Neural cell (in vitro differentiated cells): ENCODE measurements around the gene POU6F2.

ENCODE experiments used
- EP300 ChIP-seq: fragments of 450-650 bp; conservative IDR thresholded peaks from 2 replicates; pipeline ENCODE4 v1.6.1; 2014; ENCODE audit warnings: antibody characterized with exemption, mild to moderate bottlenecking, moderate library complexity; ENCODE audit not compliant: poor library complexity, severe bottlenecking
- MXI1 ChIP-seq: fragments of 450-650 bp; conservative IDR thresholded peaks from 2 replicates; pipeline ENCODE4 v1.6.1; 2014; ENCODE audit warnings: antibody characterized with exemption, mild to moderate bottlenecking; ENCODE audit not compliant: poor library complexity, severe bottlenecking
- POLR2AphosphoS5 ChIP-seq: IDR thresholded peaks from 2 replicates; pipeline ENCODE4 v1.6.1; 2012
- TF ChIP-seq, protein P1 (sequence below): fragments of 450-650 bp; IDR thresholded peaks from 2 replicates; pipeline ENCODE4 v1.5.1; 2014; ENCODE audit warnings: antibody characterized with exemption, mild to moderate bottlenecking, moderate library complexity; ENCODE audit not compliant: poor library complexity, severe bottlenecking

GRCh38 chr7:39102234-39102633 lies 124.5 kb downstream of the POU6F2 start:
- TF ChIP-seq, protein P1, sequence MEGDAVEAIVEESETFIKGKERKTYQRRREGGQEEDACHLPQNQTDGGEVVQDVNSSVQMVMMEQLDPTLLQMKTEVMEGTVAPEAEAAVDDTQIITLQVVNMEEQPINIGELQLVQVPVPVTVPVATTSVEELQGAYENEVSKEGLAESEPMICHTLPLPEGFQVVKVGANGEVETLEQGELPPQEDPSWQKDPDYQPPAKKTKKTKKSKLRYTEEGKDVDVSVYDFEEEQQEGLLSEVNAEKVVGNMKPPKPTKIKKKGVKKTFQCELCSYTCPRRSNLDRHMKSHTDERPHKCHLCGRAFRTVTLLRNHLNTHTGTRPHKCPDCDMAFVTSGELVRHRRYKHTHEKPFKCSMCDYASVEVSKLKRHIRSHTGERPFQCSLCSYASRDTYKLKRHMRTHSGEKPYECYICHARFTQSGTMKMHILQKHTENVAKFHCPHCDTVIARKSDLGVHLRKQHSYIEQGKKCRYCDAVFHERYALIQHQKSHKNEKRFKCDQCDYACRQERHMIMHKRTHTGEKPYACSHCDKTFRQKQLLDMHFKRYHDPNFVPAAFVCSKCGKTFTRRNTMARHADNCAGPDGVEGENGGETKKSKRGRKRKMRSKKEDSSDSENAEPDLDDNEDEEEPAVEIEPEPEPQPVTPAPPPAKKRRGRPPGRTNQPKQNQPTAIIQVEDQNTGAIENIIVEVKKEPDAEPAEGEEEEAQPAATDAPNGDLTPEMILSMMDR, result no peak
- TF ChIP-seq POLR2AphosphoS5, result no peak
- no peak for TF ChIP-seq MXI1
- TF ChIP-seq EP300, result no peak
